Lower lobe of right lung (tissue), 2 donors: Measurements from ENCODE around the gene ZCCHC2. TPM values are rescaled to one million over a fixed set of nuclear protein-coding genes. Genes with fewer than 3 reads are reported as not detected.
A peak's percentile ranks its signal among the peaks of the same experiment; 100 is the strongest.

Experiments
- ATAC-seq, 2 donors: fragments of 200-7000 bp; cut with Tn5 transposase; one replicate each; pipeline ENCODE4 v1.9.1; 2020 to 2022; ENCODE audit warnings: mild to moderate bottlenecking in 2 of 2, moderate library complexity in 2 of 2
- DNase-seq: peaks from one replicate; pipeline ENCODE4 v3.0.0-alpha.2; 2020
- H3K27ac ChIP-seq: fragments of 200-600 bp; one replicate; pipeline ENCODE4 v1.8.0; 2022
- H3K27me3 ChIP-seq: fragments of 200-600 bp; one replicate; pipeline ENCODE4 v1.8.0; 2022; ENCODE audit warnings: low read depth
- H3K36me3 ChIP-seq: fragments of 200-600 bp; one replicate; pipeline ENCODE4 v1.8.0; 2022; ENCODE audit warnings: mild to moderate bottlenecking
- H3K4me1 ChIP-seq: fragments of 200-600 bp; one replicate; pipeline ENCODE4 v1.8.0; 2022
- H3K4me3 ChIP-seq: fragments of 200-600 bp; one replicate; pipeline ENCODE4 v1.8.0; 2022; ENCODE audit warnings: mild to moderate bottlenecking
- H3K9me3 ChIP-seq: fragments of 200-600 bp; one replicate; pipeline ENCODE4 v1.8.0; 2022
- intact Hi-C: fragments of 100-400 bp; cut with DNase I; formaldehyde crosslinking; loops from one replicate; pipeline ENCODE4 v1.11.0; 2022
- total RNA-seq: library from RNA; stranded (reverse); fragmentation: NEBNext Ultra II Directional; extraction: Animal tissue kit (Norgen Biotek cat#: 25700); gene quantifications from one replicate; pipeline ENCODE4 v1.2.1, GENCODE V29; 2021
- TF ChIP-seq, protein P1 (sequence below): fragments of 200-600 bp; IDR thresholded peaks from one replicate; pipeline ENCODE4 v1.8.0; 2022; ENCODE audit warnings: antibody characterized with exemption, mild to moderate bottlenecking
- donor health status: DM: no; HTN: yes; CAD: no; lungs with severe emphysema.

ZCCHC2 gene
- total RNA-seq, 1 donor from 2014 or later: 51.9 TPM

DNA sequence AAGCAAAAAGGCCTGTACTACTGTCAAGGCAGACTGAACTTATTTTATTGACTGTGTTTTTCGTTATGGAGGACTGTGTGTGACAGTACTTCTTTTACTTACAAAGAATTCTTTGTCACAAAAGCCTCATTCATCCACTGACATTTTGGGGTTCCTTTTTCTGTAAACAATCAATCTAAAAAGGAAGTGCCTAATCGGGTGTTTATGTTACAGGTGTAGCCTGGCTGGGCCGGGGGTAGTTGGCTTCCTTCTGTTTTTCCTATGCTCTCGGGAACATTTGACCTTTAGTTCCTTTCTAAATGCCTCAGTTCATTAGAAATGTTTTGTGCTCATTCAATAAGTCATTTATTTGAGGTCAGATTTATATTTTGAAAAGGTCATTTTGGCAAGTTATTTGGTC, 8.3 kb downstream of the ZCCHC2 start:
- Histone ChIP-seq H3K9me3 (no peaks in the 10 kb centered on the region), H3K27me3 (no peaks in the 10 kb centered on the region), H3K4me3 (no peak overlapping the region), H3K36me3 (no peaks in the 10 kb centered on the region), H3K27ac (no peak overlapping the region), H3K4me1 (peaks cover 33% of the 10 kb centered on the region)
- TF ChIP-seq, protein P1, sequence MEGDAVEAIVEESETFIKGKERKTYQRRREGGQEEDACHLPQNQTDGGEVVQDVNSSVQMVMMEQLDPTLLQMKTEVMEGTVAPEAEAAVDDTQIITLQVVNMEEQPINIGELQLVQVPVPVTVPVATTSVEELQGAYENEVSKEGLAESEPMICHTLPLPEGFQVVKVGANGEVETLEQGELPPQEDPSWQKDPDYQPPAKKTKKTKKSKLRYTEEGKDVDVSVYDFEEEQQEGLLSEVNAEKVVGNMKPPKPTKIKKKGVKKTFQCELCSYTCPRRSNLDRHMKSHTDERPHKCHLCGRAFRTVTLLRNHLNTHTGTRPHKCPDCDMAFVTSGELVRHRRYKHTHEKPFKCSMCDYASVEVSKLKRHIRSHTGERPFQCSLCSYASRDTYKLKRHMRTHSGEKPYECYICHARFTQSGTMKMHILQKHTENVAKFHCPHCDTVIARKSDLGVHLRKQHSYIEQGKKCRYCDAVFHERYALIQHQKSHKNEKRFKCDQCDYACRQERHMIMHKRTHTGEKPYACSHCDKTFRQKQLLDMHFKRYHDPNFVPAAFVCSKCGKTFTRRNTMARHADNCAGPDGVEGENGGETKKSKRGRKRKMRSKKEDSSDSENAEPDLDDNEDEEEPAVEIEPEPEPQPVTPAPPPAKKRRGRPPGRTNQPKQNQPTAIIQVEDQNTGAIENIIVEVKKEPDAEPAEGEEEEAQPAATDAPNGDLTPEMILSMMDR: no peak
- no peak for DNase-seq
- no peak for ATAC-seq
- intact Hi-C loops: no loop called here

- ATAC-seq: no peak
- Histone ChIP-seq H3K4me1 (peaks cover 33% of the 10 kb centered on the region), H3K27me3 (no peaks in the 10 kb centered on the region), H3K9me3 (no peaks in the 10 kb centered on the region), H3K4me3 (no peak overlapping the region), H3K27ac (no peak overlapping the region), H3K36me3 (no peaks in the 10 kb centered on the region)
- intact Hi-C loops: no loop called here
- TF ChIP-seq, protein P1: no peak
- DNase-seq: no peak
These were observed 9.1 kb downstream of the ZCCHC2 start for GRCh38 chr18:62531931-62532330.

DNA sequence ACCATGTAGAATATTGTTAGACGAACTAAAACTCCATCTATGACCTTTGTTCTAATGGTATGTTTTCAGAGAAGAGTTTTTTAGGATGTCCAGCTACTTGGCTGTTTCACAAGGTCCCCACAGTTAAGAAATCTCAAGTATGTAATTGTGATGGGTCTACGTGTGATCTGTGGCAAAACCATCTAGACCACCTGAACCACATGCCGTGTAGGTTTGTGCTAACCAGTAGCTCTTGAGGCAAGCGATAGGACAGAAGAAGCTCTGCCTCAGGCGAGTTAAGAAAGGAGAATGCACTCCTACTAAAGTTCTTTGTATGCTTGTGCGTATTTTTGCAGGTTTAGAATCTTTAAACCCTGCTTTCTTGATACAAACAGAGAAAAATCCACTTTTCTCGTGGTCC, 13.2 kb downstream of the ZCCHC2 start:
- no peaks in the 10 kb centered on the region for H3K27me3 ChIP-seq
- no peaks in the 10 kb centered on the region for H3K9me3 ChIP-seq
- TF ChIP-seq, protein P1: no peak
- intact Hi-C loops: no loop called here
- peaks cover 18% of the 10 kb centered on the region for H3K4me1 ChIP-seq
- ATAC-seq (no peak), DNase-seq (no peak)
- no peak overlapping the region for H3K27ac ChIP-seq
- H3K36me3 ChIP-seq: peaks cover 15% of the 10 kb centered on the region
- no peak overlapping the region for H3K4me3 ChIP-seq

DNA sequence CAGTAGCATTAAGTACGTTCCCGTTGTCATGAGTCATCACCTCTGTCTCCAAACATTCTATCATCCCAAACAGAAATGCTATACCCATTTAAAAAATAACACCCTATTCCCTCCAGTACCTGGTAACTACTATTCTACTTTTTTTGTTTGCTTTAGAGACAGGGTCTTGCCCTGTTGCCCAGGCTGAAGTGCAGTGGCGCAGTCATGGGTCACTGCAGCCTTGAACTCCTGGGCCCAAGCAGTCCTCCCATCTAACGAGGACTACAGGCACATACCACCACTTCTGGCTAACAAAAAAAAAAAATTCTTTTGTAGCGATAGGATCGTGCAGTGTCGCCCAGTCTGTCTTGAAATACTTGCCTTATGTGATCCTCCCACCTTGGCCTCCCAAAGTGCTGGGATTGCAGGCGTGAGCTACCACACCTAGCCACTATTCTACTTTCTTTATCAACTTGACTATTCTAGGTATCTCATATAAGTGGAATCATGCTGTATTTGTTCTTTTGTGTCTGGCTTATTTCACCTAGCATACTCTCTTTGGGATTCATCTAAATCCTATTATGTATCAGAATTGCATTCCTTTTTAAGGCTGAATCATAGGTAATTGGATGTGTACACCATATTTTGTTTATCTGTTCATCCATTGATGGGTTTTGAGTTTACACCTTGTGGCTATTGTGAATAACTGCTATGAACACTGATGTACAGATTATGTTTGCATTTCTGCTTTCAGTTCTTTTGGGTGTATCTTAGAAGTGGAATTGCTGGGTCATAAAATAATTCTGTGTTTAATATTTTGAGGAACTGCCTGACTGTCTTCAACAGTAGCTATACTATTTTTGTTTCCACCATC, 14.4 kb downstream of the ZCCHC2 start:
- intact Hi-C loops: no loop called here
- ATAC-seq (no peak), DNase-seq (no peak)
- Histone ChIP-seq H3K27ac (no peak overlapping the region), H3K4me3 (no peak overlapping the region), H3K36me3 (peaks cover 25% of the 10 kb centered on the region), H3K27me3 (no peaks in the 10 kb centered on the region), H3K9me3 (no peaks in the 10 kb centered on the region), H3K4me1 (peaks cover 15% of the 10 kb centered on the region)
- TF ChIP-seq, protein P1: no peak

DNA sequence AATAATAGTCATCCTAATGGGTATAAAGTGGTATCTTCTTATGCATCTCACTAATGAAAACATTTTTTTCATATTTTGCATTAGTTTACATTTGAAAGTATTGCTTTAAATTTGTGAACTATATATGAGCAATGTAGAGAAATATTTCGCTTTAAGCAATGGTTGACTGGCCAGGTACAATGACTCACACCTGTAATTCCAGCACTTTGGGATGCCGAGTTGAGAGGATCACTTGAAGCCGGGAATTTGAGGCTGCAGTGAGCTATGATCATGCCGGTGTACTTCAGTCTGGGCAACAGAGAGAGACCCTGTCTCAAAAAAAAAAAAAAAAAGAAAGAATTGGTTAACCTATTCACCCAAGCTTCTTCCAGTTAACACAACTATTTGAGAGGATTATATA, 15.1 kb downstream of the ZCCHC2 start:
- peak; percentile 39 to 76 for ATAC-seq
- H3K36me3 ChIP-seq: peaks cover 32% of the 10 kb centered on the region
- intact Hi-C loops: no loop called here
- no peaks in the 10 kb centered on the region for H3K9me3 ChIP-seq
- no peak for DNase-seq
- TF ChIP-seq, protein P1: no peak
- peaks cover 15% of the 10 kb centered on the region for H3K4me1 ChIP-seq
- no peak overlapping the region for H3K27ac ChIP-seq
- H3K4me3 ChIP-seq: no peak overlapping the region
- H3K27me3 ChIP-seq: no peaks in the 10 kb centered on the region
